Measurements from ENCODE around the gene SNX25. TPM values are rescaled to one million over a fixed set of nuclear protein-coding genes. Genes with fewer than 3 reads are reported as not detected.
"Not testable (repeated sequence)": the region's sequence is repeated elsewhere in the genome, so short reads cannot be mapped to it uniquely, and the experiment has no call there.

Gene SNX25
- total RNA-seq, 1 donor from 2014 or later, result 29.5 TPM

GRCh38 chr4:185361872-185362271, 152.5 kb downstream of the SNX25 start:
- Histone ChIP-seq H4K20me1 (ENCODE audit: insufficient read depth, low read length) (no peaks in the 10 kb centered on the region), H3K4me2 (ENCODE audit: low read length) (no peak overlapping the region), H3K9ac (ENCODE audit: low read length) (no peak overlapping the region), H2AFZ (ENCODE audit: low read depth, low read length) (no peak overlapping the region), H3K9me3 (ENCODE audit: insufficient read depth, low read depth, low read length) (no peaks in the 10 kb centered on the region), H3K79me2 (ENCODE audit: insufficient read depth, low read length) (no peaks in the 10 kb centered on the region), H3K36me3 (ENCODE audit: insufficient read depth, low read length) (peaks cover 7% of the 10 kb centered on the region), H3K27ac (ENCODE audit: low read depth, low read length) (no peak overlapping the region), H3K4me3 (ENCODE audit: insufficient read depth, low read depth, low read length) (no peak overlapping the region), H3K4me1 (ENCODE audit: insufficient read depth, low read length) (peaks cover 36% of the 10 kb centered on the region), H3K27me3 (ENCODE audit: insufficient read depth, low read length) (no peaks in the 10 kb centered on the region)
- FAIRE-seq (no peak), DNase-seq (ENCODE audit: low read depth) (no peak)
- Mint-ChIP-seq H3K27ac (ENCODE audit: unreplicated experiment) (no peak overlapping the region), H3K27me3 (ENCODE audit: low read depth, unreplicated experiment) (no peaks in the 10 kb centered on the region), H3K36me3 (ENCODE audit: low read depth, unreplicated experiment) (peaks cover 2% of the 10 kb centered on the region), H3K4me1 (ENCODE audit: low read depth, unreplicated experiment) (peaks cover 26% of the 10 kb centered on the region), H3K9me3 (ENCODE audit: unreplicated experiment) (peaks cover 2% of the 10 kb centered on the region), H3K4me3 (ENCODE audit: unreplicated experiment) (no peak overlapping the region)
- TF ChIP-seq CTCF (IDR thresholded peaks at IDR 0.05; ENCODE audit: insufficient read depth, low read depth, low read length) (no peak), EZH2 (IDR thresholded peaks at IDR 0.05; ENCODE audit: insufficient read depth, low read length) (no peak)

- H3K27ac ChIP-seq (ENCODE audit: low read depth, low read length); H2AFZ ChIP-seq (ENCODE audit: low read depth, low read length); H3K79me2 ChIP-seq (ENCODE audit: insufficient read depth, low read length); H3K9me3 Mint-ChIP-seq (ENCODE audit: unreplicated experiment); H3K9ac ChIP-seq (ENCODE audit: low read length); H3K27me3 Mint-ChIP-seq (ENCODE audit: low read depth, unreplicated experiment); DNase-seq (ENCODE audit: low read depth); H3K36me3 ChIP-seq (ENCODE audit: insufficient read depth, low read length); H3K27me3 ChIP-seq (ENCODE audit: insufficient read depth, low read length); H3K27ac Mint-ChIP-seq (ENCODE audit: unreplicated experiment); H4K20me1 ChIP-seq (ENCODE audit: insufficient read depth, low read length); H3K9me3 ChIP-seq (ENCODE audit: insufficient read depth, low read depth, low read length); FAIRE-seq; H3K4me3 ChIP-seq (ENCODE audit: insufficient read depth, low read depth, low read length); H3K36me3 Mint-ChIP-seq (ENCODE audit: low read depth, unreplicated experiment); H3K4me3 Mint-ChIP-seq (ENCODE audit: unreplicated experiment); H3K4me2 ChIP-seq (ENCODE audit: low read length): not testable (repeated sequence)
- H3K4me1 Mint-ChIP-seq (ENCODE audit: low read depth, unreplicated experiment), result peaks cover 20% of the 10 kb centered on the region
- H3K4me1 ChIP-seq (ENCODE audit: insufficient read depth, low read length), result peaks cover 32% of the 10 kb centered on the region
These were observed 153.2 kb downstream of the SNX25 start for GRCh38 chr4:185362570-185362969.

- DNase-seq (ENCODE audit: low read depth) (no peak), FAIRE-seq (no peak)
- Histone ChIP-seq H3K4me3 (ENCODE audit: insufficient read depth, low read depth, low read length) (no peak overlapping the region), H3K36me3 (ENCODE audit: insufficient read depth, low read length) (peaks cover 7% of the 10 kb centered on the region), H3K27ac (ENCODE audit: low read depth, low read length) (no peak overlapping the region), H3K9ac (ENCODE audit: low read length) (no peak overlapping the region), H3K27me3 (ENCODE audit: insufficient read depth, low read length) (no peaks in the 10 kb centered on the region), H3K9me3 (ENCODE audit: insufficient read depth, low read depth, low read length) (no peaks in the 10 kb centered on the region), H2AFZ (ENCODE audit: low read depth, low read length) (no peak overlapping the region), H4K20me1 (ENCODE audit: insufficient read depth, low read length) (no peaks in the 10 kb centered on the region), H3K4me1 (ENCODE audit: insufficient read depth, low read length) (peaks cover 26% of the 10 kb centered on the region), H3K79me2 (ENCODE audit: insufficient read depth, low read length) (no peaks in the 10 kb centered on the region), H3K4me2 (ENCODE audit: low read length) (no peak overlapping the region)
- Mint-ChIP-seq H3K4me1 (ENCODE audit: low read depth, unreplicated experiment) (peaks cover 19% of the 10 kb centered on the region), H3K27ac (ENCODE audit: unreplicated experiment) (no peak overlapping the region), H3K4me3 (ENCODE audit: unreplicated experiment) (no peak overlapping the region), H3K36me3 (ENCODE audit: low read depth, unreplicated experiment) (peaks cover 1% of the 10 kb centered on the region), H3K9me3 (ENCODE audit: unreplicated experiment) (peaks cover 2% of the 10 kb centered on the region), H3K27me3 (ENCODE audit: low read depth, unreplicated experiment) (no peaks in the 10 kb centered on the region)
- no peak for TF ChIP-seq EZH2 (IDR thresholded peaks at IDR 0.05; ENCODE audit: insufficient read depth, low read length)
- no peak for TF ChIP-seq CTCF (IDR thresholded peaks at IDR 0.05; ENCODE audit: insufficient read depth, low read depth, low read length)
These were observed 153.9 kb downstream of the SNX25 start for GRCh38 chr4:185363251-185363650.
